Measurements from ENCODE around the gene GALNT14.

GALNT14 gene

DNA sequence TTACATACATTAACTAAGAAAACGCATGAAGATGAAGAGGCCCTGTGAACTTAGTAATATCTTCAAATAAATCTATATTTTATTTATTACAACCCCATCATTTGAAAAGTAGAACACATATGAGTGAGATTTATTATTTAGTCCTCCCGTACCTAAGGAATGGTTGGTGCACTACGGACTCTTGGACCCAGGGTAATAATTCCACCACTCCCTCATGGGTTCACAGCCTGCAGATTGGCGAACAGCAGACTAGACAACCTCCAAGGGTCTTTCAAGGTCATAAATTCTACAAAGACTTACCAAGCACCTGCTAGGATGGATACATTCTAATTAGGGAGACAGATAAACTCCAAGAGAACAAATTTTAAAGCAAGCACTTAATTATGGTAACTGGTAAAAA is 51.6 kb downstream of the GALNT14 start:
- Histone ChIP-seq H3K9ac (ENCODE audit: low read depth, low read length) (no peak overlapping the region), H3K4me1 (ENCODE audit: insufficient read depth, low read length) (no peaks in the 10 kb centered on the region), H3K36me3 (ENCODE audit: insufficient read depth, low read length) (no peaks in the 10 kb centered on the region), H3K9me3 (ENCODE audit: control insufficient read depth, insufficient read depth, low read length) (no peaks in the 10 kb centered on the region)

DNA sequence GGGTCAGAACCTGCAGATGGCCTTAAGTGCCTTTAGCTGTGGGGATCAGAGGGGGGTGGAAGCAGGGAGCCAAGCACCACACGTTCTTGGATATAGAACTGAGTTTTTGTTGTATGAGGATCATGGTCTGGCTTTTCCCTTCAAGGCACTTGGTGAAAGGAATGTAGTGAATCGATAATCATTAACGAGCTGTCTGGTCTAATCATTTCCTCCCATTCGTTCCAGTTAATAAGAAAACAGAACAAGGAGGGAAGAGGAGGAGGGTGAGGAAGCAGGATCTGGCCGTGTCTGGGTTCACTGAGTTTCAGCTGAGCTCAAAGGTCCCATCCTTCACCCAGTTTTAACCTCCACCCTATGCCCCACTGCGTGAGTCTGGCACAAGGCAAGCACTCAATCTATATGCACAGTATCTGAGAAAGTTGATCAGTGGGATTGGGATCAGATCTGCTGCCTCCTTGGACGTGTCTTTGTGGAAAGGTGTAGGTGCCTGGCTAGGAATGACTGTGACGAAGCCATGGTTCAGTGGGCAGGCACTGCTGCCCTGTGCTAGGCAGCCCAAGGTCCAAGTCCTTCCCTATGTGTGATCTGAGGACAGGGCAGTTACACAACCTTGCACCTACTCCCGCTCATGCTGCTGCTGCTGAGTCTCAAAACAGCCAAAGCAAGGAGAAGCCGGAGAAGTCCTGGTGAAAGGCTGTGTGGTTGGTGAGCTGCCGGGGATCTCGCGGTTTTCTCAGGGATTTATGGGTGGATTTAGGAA is 54.8 kb downstream of the GALNT14 start:
- no peaks in the 10 kb centered on the region for H3K36me3 ChIP-seq (ENCODE audit: insufficient read depth, low read length)
- H3K4me1 ChIP-seq (ENCODE audit: insufficient read depth, low read length) = no peaks in the 10 kb centered on the region
- H3K9ac ChIP-seq (ENCODE audit: low read depth, low read length) = no peak overlapping the region
- H3K9me3 ChIP-seq (ENCODE audit: control insufficient read depth, insufficient read depth, low read length) = no peaks in the 10 kb centered on the region

DNA sequence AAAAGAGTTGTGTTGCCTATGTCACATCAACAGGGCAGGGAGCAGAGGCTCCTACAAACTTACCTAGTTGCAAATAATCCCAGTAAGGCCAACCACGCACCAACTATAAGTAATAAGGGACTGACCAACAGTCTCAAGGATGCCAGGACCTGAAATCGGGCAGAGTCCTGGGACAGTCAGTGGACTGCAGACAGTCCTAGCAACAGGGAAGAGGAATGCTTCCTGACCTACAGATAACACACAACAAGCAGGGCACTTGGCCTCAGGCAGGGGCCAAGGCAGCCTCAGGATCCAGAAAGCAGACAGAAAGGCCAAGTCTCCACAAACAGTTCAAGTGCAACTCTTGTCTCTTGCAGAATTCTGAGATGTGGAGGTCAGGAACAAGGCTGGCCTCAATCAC is 56.2 kb downstream of the GALNT14 start:
- Histone ChIP-seq H3K9me3 (ENCODE audit: control insufficient read depth, insufficient read depth, low read length) (no peaks in the 10 kb centered on the region), H3K4me1 (ENCODE audit: insufficient read depth, low read length) (no peaks in the 10 kb centered on the region), H3K36me3 (ENCODE audit: insufficient read depth, low read length) (no peaks in the 10 kb centered on the region), H3K9ac (ENCODE audit: low read depth, low read length) (no peak overlapping the region)

DNA sequence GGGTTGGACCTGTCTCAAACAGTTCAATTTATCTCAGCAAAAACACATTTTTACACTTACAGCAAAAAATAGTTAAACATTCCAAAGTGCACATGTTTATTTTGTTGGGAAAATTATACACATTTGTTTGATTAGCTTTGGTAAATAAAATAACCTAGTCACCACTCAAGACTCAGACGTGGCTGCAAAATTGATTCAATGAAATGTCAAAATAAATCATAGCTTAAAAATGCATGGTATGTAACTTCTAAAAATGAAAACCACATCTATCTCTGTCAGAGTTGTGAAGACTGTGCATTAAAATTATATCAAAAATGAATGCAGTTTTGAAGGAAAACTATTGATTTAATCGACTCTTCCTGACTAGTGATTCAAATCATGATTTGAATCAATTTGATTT is 56.7 kb downstream of the GALNT14 start:
- Histone ChIP-seq H3K9ac (ENCODE audit: low read depth, low read length) (no peak overlapping the region), H3K9me3 (ENCODE audit: control insufficient read depth, insufficient read depth, low read length) (no peaks in the 10 kb centered on the region), H3K4me1 (ENCODE audit: insufficient read depth, low read length) (no peaks in the 10 kb centered on the region), H3K36me3 (ENCODE audit: insufficient read depth, low read length) (no peaks in the 10 kb centered on the region)

DNA sequence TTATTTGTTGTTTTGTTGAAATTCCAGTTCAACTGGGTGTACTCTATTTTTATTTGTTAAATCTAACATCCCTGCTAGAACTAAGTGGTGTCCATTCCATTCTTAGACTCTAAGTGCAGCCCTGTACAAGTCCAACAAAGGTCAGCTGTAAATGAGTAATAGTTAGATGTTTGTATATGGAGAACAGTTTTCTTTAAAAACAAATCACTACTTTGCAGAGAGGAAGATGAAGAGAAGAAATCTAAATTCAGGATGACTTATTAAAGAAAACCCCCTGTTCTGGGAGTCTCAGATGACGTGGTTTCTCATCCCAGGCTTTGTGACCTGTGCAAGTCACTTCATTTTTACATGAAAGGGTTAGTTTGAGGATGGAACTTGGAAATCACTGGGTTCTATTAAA is 57.9 kb downstream of the GALNT14 start:
- Histone ChIP-seq H3K9ac (ENCODE audit: low read depth, low read length) (no peak overlapping the region), H3K4me1 (ENCODE audit: insufficient read depth, low read length) (peaks cover 3% of the 10 kb centered on the region; the same call in 1 of the 2 replicates), H3K9me3 (ENCODE audit: control insufficient read depth, insufficient read depth, low read length) (no peaks in the 10 kb centered on the region), H3K36me3 (ENCODE audit: insufficient read depth, low read length) (no peaks in the 10 kb centered on the region)

DNA sequence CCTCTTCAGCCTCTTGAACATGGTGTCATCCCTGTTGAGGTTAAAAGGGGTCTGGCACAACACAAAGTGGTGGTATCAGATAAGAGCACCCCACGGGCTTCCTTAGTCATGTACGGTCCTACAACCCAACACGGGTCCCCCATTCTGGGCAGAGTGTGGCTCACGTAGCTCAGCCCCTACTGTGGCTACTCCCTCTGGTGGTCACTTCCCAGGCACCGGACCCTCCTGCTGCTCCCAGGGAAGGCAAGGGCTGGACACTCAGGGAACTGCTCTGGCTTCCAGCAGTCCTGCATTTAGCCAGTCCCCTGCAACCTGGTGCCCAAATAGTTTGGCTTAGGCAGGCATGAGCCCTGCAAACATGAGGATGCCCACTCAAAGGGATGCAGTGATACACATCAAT is 58.6 kb downstream of the GALNT14 start:
- H3K4me1 ChIP-seq (ENCODE audit: insufficient read depth, low read length) = peaks cover 4% of the 10 kb centered on the region; the same call in 1 of the 2 replicates
- no peaks in the 10 kb centered on the region for H3K9me3 ChIP-seq (ENCODE audit: control insufficient read depth, insufficient read depth, low read length)
- H3K36me3 ChIP-seq (ENCODE audit: insufficient read depth, low read length) = no peaks in the 10 kb centered on the region
- H3K9ac ChIP-seq (ENCODE audit: low read depth, low read length) = no peak overlapping the region

DNA sequence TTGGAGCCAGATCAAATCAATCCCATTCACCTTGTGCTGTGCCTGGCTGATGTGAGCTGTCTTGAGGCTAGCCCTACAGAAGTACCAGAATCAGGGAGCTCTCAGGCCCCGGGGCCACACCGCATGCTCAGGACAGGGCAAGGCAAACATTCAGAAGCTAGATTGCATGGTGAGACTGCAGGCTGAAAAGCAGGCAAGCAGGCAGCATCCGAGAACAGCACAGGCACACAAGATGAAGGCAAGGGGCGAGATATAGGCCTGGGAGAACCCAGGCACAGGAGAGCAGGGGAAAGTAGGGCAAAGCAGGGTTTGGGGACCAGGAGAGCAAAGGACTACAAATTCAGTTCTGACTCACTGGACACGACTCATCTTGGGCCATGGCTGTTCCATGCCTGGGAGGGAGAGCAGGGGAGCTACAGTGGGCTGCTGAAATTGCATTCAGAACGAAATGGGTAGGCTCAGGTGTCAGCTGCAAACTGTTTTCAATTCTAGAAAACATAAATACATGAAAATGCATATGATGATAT is 59.6 kb downstream of the GALNT14 start:
- Histone ChIP-seq H3K9ac (ENCODE audit: low read depth, low read length) (no peak overlapping the region), H3K36me3 (ENCODE audit: insufficient read depth, low read length) (no peaks in the 10 kb centered on the region), H3K4me1 (ENCODE audit: insufficient read depth, low read length) (peaks cover 4% of the 10 kb centered on the region; the same call in 1 of the 2 replicates), H3K9me3 (ENCODE audit: control insufficient read depth, insufficient read depth, low read length) (no peaks in the 10 kb centered on the region)

DNA sequence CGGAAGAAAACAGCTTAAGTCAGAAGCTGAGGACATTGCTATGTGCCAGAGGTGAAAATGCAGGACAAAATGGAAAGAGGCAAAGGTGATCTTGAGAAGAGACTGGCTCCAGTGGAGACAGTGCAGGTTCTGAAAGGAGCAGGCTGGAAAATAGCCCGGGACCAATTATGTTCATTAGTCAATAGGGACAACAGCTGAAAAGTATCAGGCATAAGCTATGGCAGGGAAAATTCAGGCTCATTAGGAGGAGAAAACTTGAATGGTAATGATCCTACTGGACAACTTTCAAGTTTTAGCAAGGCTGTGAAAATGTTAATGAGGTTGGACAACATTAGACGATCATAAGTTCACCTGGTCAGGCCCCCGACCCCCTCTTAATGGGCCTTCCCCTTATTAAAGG is 60.2 kb downstream of the GALNT14 start:
- Histone ChIP-seq H3K4me1 (ENCODE audit: insufficient read depth, low read length) (peaks cover 4% of the 10 kb centered on the region; the same call in 1 of the 2 replicates), H3K9ac (ENCODE audit: low read depth, low read length) (no peak overlapping the region), H3K9me3 (ENCODE audit: control insufficient read depth, insufficient read depth, low read length) (no peaks in the 10 kb centered on the region), H3K36me3 (ENCODE audit: insufficient read depth, low read length) (no peaks in the 10 kb centered on the region)

DNA sequence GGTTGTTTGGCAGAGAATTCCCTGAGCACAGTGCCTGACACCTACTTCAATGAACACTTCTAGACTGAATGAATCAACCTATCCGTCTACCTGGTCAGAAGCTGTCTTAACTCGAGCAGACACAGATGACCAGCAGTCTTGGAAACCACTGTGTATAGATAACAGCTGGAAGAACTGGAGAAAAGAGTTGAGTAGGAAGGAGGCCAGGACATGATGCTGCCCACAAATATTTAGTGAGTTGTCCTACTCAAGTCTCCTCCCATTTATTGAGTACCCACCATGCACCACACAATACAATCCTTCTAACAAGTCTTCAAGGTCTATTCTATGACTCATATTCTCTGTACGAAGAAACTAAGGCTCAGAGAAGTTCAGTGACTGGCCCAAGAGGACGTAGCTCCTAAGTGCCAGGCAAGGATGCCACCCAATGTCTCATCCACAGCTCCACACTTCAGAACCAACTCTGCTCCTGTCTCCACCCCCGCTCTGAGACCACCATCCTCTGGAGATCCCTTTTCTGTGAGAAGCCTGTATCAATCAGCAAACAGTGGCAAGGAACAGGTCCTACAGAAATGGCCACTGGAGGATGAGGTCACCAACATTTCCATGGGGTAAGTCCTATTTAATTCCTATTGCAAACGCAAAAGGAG is 62.2 kb downstream of the GALNT14 start:
- no peaks in the 10 kb centered on the region for H3K36me3 ChIP-seq (ENCODE audit: insufficient read depth, low read length)

DNA sequence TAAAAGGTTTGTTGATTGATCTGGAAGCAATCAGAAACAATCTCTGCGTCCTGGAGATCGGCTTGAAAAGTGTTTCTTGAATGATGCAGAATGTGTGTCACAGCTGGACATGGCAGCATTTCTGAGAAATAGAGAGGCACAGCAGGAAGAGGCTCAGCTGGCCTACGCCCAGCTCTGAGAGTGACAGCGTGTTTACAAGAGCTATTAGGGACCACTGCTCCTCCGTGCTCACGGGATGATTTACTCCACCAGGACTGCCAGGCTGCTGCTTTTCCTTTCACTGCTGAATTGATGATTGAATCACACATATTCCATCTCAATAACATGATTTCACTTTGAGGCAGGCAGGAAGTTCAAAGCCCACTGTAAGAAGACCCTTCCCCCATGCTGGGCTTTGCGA is 62.8 kb downstream of the GALNT14 start:
- H3K36me3 ChIP-seq (ENCODE audit: insufficient read depth, low read length) = no peaks in the 10 kb centered on the region

More for the DNA sequence above, 62.2 kb downstream of the GALNT14 start:
- H3K4me1 ChIP-seq (ENCODE audit: insufficient read depth, low read length) = peaks cover 4% of the 10 kb centered on the region; the same call in 1 of the 2 replicates
- no peaks in the 10 kb centered on the region for H3K9me3 ChIP-seq (ENCODE audit: control insufficient read depth, insufficient read depth, low read length)
- no peak overlapping the region for H3K9ac ChIP-seq (ENCODE audit: low read depth, low read length)

DNA sequence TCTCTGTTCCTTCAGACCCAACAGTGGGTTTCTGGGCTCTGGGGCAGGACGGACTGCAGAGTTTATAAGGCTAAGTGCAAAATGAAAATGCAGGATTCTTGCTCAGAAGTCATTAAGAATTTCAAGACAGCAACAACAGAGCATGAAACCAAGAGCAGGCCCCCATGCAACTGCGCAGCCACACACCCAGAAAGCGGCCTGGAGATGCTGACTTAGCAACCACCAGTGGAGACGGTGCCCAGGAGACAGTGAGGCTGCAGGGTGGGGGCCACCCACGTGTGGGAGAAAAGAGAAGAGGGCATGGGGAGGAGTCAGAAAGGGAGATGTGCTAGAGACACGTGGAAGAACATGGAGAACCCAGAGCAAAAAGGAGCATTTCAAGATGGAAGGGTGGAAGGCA is 66.5 kb downstream of the GALNT14 start:
- H3K9me3 ChIP-seq (ENCODE audit: control insufficient read depth, insufficient read depth, low read length) = no peaks in the 10 kb centered on the region
- no peaks in the 10 kb centered on the region for H3K36me3 ChIP-seq (ENCODE audit: insufficient read depth, low read length)
- H3K9ac ChIP-seq (ENCODE audit: low read depth, low read length) = no peak overlapping the region
- peaks cover 7% of the 10 kb centered on the region for H3K4me1 ChIP-seq (ENCODE audit: insufficient read depth, low read length)

More for the DNA sequence above, 62.8 kb downstream of the GALNT14 start:
- Histone ChIP-seq H3K9ac (ENCODE audit: low read depth, low read length) (no peak overlapping the region), H3K9me3 (ENCODE audit: control insufficient read depth, insufficient read depth, low read length) (no peaks in the 10 kb centered on the region), H3K4me1 (ENCODE audit: insufficient read depth, low read length) (peaks cover 6% of the 10 kb centered on the region)

DNA sequence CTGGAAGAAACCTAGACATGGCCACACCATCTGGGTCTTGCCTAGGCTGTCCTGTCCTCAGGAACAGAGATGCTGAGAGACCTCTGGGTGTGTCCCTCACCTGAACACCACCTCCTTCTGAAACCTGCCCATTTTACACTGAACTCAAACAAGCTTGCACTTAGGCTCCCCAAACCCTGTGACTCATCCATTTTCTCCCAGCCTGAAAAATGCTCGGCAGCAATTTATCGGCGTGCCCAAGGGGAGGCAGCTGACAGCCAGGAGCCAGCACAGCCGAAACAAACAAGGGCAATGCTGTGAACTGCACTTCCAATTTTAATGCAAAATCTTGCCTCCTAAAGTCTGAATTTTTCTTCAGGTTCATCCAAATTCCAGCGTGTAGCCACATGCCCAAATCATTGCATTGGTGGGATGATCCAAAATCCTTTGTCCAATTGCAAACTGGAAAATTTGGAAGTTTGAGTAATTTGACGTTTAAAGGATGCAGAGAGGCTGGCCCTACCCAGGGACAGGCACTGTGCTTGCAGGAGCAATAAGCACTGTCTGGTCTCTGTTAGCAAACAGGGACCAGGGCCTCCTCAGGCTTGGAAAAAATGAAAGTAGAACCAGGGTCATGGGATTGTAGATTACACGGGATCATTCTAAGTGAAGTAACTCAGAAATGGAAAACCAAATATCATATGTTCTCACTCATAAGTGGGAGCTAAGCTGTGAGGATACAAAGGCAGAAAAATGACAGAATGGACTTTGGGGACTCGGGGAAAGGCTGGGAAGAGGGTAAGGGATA is 67.7 kb downstream of the GALNT14 start:
- no peaks in the 10 kb centered on the region for H3K9me3 ChIP-seq (ENCODE audit: control insufficient read depth, insufficient read depth, low read length)
- H3K4me1 ChIP-seq (ENCODE audit: insufficient read depth, low read length) = peaks cover 6% of the 10 kb centered on the region
- no peaks in the 10 kb centered on the region for H3K36me3 ChIP-seq (ENCODE audit: insufficient read depth, low read length)
- no peak overlapping the region for H3K9ac ChIP-seq (ENCODE audit: low read depth, low read length)

DNA sequence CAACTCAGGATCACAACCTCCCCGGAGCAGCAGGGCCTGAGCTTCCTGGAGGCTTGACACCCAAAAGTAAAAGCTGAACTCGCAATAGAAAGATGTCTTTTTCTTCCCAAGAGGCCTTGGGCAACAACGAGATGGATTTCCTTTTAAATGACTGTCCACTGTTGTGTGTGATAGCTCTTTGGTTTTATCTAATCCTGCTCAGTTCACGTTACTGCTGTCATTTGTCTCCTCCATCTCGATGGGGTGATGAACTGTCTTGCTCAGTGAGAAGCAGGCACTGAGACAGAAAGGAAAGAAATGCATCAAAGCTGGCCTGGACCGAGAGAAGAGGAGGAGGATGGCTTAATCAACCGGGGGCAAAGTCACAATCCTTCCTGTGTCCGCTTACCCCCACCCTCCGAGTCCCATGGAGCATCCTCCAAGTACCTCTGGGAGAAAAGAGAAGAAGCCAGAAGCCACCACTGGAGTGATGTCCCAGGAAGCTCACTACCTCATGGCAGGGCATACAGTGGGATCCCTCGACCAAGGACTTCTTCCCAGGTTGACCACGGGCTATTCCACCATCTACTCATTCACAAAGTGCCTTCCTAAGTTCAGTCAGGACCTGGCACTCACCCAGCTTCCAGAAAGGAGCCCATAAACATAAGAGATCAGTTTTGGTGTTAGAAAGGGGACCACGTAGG is 68.5 kb downstream of the GALNT14 start:
- no peaks in the 10 kb centered on the region for H3K9me3 ChIP-seq (ENCODE audit: control insufficient read depth, insufficient read depth, low read length)
- H3K4me1 ChIP-seq (ENCODE audit: insufficient read depth, low read length) = peaks cover 3% of the 10 kb centered on the region; the same call in 1 of the 2 replicates
- no peak overlapping the region for H3K9ac ChIP-seq (ENCODE audit: low read depth, low read length)
- H3K36me3 ChIP-seq (ENCODE audit: insufficient read depth, low read length) = no peaks in the 10 kb centered on the region

DNA sequence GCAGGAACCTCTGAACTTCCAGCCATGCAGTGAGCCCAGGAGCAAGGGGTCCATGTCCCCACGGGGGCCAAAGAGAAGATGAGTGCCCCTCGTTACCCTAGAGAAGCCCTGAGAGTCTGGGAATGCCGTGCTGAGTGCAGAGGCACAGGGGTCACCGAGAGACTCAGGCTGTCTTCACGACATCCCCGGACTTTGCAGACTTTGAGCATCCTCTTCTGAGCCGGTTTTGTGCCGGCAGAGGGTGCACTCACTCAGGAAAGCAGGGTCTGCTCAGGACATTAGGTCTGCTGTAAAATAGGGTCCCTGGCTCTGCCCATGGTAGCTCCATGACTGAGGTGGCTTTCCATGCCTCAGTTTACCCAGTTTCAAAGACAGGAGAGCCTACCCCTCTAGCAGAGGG is 71.0 kb downstream of the GALNT14 start:
- Histone ChIP-seq H3K36me3 (ENCODE audit: insufficient read depth, low read length) (no peaks in the 10 kb centered on the region), H3K4me1 (ENCODE audit: insufficient read depth, low read length) (peaks cover 3% of the 10 kb centered on the region; the same call in 1 of the 2 replicates), H3K9me3 (ENCODE audit: control insufficient read depth, insufficient read depth, low read length) (no peaks in the 10 kb centered on the region), H3K9ac (ENCODE audit: low read depth, low read length) (no peak overlapping the region)
